HUES48 (cell line): ENCODE measurements around the gene CSDE1.

ENCODE experiments used
- H3K27ac ChIP-seq: one replicate; pipeline ENCODE4 v1.7.0; 2013; ENCODE audit warnings: low read depth, low read length, inconsistent platforms
- H3K27me3 ChIP-seq: 2 replicates; pipeline ENCODE4 v1.6.1; 2013; ENCODE audit warnings: mild to moderate bottlenecking, low read length; ENCODE audit not compliant: control insufficient read depth, insufficient read depth
- H3K36me3 ChIP-seq: 2 replicates; pipeline ENCODE4 v1.6.1; 2013; ENCODE audit warnings: low read length; ENCODE audit not compliant: control insufficient read depth, insufficient read depth
- H3K4me1 ChIP-seq: 2 replicates; pipeline ENCODE4 v1.6.1; 2013; ENCODE audit warnings: mild to moderate bottlenecking, low read length; ENCODE audit not compliant: control insufficient read depth, insufficient read depth
- H3K4me3 ChIP-seq: 2 replicates; pipeline ENCODE4 v1.5.1; 2013; ENCODE audit warnings: mild to moderate bottlenecking, low read depth, low read length
- H3K9ac ChIP-seq: 2 replicates; pipeline ENCODE4 v1.6.1; 2013; ENCODE audit warnings: mild to moderate bottlenecking, low read depth, low read length, moderate library complexity
- H3K9me3 ChIP-seq: 2 replicates; pipeline ENCODE4 v1.6.1; 2013; ENCODE audit warnings: low read length; ENCODE audit not compliant: control insufficient read depth, insufficient read depth

CSDE1 gene

GRCh38 chr1:114746450-114747121, 11.2 kb downstream of the CSDE1 start:
- Histone ChIP-seq H3K36me3 (peaks cover 94% of the 10 kb centered on the region), H3K4me3 (no peak overlapping the region), H3K27me3 (no peaks in the 10 kb centered on the region), H3K27ac (no peak overlapping the region), H3K9me3 (no peaks in the 10 kb centered on the region), H3K4me1 (peaks cover 4% of the 10 kb centered on the region), H3K9ac (no peak overlapping the region)

- Histone ChIP-seq H3K4me1 (no peaks in the 10 kb centered on the region), H3K9me3 (no peaks in the 10 kb centered on the region), H3K9ac (no peak overlapping the region), H3K36me3 (peaks cover 99% of the 10 kb centered on the region), H3K27ac (no peak overlapping the region), H3K27me3 (no peaks in the 10 kb centered on the region), H3K4me3 (no peak overlapping the region)
Measured at GRCh38 chr1:114745291-114745690, 12.5 kb downstream of the CSDE1 start.

GRCh38 chr1:114741963-114742746, 15.6 kb downstream of the CSDE1 start:
- no peak overlapping the region for H3K27ac ChIP-seq
- H3K4me1 ChIP-seq, result no peaks in the 10 kb centered on the region
- peaks cover 98% of the 10 kb centered on the region for H3K36me3 ChIP-seq
- H3K9me3 ChIP-seq, result no peaks in the 10 kb centered on the region
- H3K4me3 ChIP-seq, result no peak overlapping the region
- no peaks in the 10 kb centered on the region for H3K27me3 ChIP-seq
- H3K9ac ChIP-seq, result no peak overlapping the region

- Histone ChIP-seq H3K4me1 (no peaks in the 10 kb centered on the region), H3K9me3 (no peaks in the 10 kb centered on the region), H3K27me3 (no peaks in the 10 kb centered on the region), H3K27ac (no peak overlapping the region), H3K36me3 (peaks cover 98% of the 10 kb centered on the region), H3K4me3 (no peak overlapping the region), H3K9ac (no peak overlapping the region)
Measured at GRCh38 chr1:114740331-114740730, 17.5 kb downstream of the CSDE1 start.

GRCh38 chr1:114737314-114737849, 20.4 kb downstream of the CSDE1 start:
- H3K9me3 ChIP-seq, result no peaks in the 10 kb centered on the region
- H3K27me3 ChIP-seq, result no peaks in the 10 kb centered on the region
- no peak overlapping the region for H3K4me3 ChIP-seq
- no peaks in the 10 kb centered on the region for H3K4me1 ChIP-seq
- H3K36me3 ChIP-seq, result peaks cover 98% of the 10 kb centered on the region
- H3K27ac ChIP-seq, result no peak overlapping the region
- H3K9ac ChIP-seq, result no peak overlapping the region

DNA sequence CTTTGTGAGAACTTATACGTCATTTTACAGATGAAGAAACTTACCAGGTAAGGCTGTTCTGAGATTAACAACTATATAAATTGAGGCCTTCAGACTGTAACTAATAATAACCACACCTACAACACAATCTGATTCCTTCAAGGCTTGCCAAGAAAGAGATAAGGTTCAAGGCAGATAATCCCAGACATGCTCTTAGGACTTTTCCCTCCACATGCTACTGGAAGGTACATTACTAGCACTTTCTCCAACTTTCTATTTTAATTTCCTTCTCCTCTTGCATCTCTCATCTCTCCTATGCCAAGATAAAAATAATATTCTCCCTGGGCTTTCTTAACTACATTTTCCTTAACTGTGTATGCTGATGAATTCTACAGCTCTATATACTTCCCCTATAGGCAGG, 22.3 kb downstream of the CSDE1 start:
- Histone ChIP-seq H3K4me1 (no peaks in the 10 kb centered on the region), H3K9me3 (no peaks in the 10 kb centered on the region), H3K27me3 (no peaks in the 10 kb centered on the region), H3K9ac (no peak overlapping the region), H3K36me3 (peaks cover 99% of the 10 kb centered on the region), H3K4me3 (no peak overlapping the region), H3K27ac (no peak overlapping the region)

DNA sequence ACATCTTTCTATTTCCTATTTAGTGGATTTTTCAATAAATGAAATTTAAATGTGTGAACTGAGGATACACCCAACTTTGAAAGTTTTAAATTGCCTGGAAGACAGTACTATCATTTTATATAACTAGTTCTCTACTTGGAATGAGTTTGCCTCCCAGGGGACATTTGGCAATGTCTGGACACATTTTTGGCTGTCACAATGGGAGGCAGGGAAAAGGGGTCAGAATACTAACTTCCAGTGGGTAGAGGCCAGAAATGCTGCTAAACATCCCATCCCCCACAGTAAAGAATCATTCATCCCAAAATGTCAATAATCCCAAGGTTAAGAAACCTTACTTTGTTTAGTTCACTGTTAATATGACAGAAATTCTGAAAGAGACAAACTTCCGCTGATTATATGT, 28.0 kb downstream of the CSDE1 start:
- no peaks in the 10 kb centered on the region for H3K4me1 ChIP-seq
- peaks cover 99% of the 10 kb centered on the region for H3K36me3 ChIP-seq

DNA sequence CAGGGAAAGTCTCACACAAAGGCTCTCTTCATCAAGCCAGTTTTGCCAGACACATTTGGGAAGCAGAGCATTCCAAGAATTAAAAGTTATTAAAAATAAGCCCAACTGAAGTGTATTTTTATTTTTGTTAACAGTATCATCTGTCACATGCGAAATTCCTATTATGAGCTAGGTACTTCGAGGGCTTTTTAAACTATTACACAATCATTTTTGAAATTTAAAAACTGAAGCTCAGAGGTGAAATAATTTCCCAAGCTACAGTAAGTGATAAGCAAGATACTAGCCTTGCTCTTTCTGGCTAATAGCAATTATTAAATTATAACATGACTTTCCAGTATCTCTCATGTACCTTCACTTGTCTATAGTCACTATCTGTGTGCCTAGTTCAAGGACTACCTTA, 29.2 kb downstream of the CSDE1 start:
- Histone ChIP-seq H3K9me3 (no peaks in the 10 kb centered on the region), H3K27me3 (no peaks in the 10 kb centered on the region), H3K27ac (no peak overlapping the region), H3K9ac (no peak overlapping the region), H3K4me3 (no peak overlapping the region), H3K36me3 (peaks cover 99% of the 10 kb centered on the region), H3K4me1 (no peaks in the 10 kb centered on the region)

More for the DNA sequence above, 28.0 kb downstream of the CSDE1 start:
- no peak overlapping the region for H3K27ac ChIP-seq
- H3K27me3 ChIP-seq, result no peaks in the 10 kb centered on the region
- no peak overlapping the region for H3K9ac ChIP-seq
- no peak overlapping the region for H3K4me3 ChIP-seq
- H3K9me3 ChIP-seq, result no peaks in the 10 kb centered on the region

DNA sequence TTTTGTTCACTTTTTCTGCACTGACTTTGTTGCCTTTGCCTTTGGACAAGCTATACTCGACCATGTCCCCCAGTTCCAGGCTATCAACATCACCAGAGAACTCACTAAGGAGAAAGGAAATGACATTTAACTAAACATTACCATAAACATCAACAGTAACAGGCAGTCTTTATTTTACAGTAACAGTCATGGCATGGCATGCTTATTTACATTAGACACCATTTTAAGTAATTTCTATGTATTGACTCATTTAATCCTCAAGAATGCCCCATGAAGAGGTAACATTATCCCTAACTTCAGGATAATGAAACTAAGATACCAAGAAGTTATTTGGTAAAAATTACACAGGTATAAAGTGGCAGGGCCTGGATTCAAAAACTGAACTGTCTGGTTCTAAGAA, 32.6 kb downstream of the CSDE1 start:
- Histone ChIP-seq H3K27ac (no peak overlapping the region), H3K4me3 (no peak overlapping the region), H3K9me3 (no peaks in the 10 kb centered on the region), H3K27me3 (no peaks in the 10 kb centered on the region), H3K4me1 (no peaks in the 10 kb centered on the region), H3K36me3 (peaks cover 99% of the 10 kb centered on the region), H3K9ac (no peak overlapping the region)

DNA sequence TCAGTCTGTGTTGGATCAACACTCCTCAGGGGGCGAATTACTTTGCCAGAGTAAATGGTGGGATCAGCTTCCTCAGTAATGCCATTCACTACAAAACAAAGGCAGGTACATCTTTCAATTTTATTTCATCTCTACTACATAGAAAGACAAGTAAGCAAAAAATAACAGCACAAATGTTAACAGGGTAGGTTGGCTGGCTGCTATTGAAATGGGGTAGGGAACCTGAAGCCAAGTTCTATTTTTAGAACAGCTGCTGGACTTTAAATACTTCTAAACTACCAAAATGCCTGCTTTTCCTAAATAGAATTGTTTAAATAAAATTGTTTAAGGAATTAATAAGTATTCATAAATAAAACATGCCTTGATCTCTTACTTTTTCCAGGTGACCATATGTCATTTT, 33.9 kb downstream of the CSDE1 start:
- peaks cover 100% of the 10 kb centered on the region for H3K36me3 ChIP-seq
- H3K27me3 ChIP-seq, result no peaks in the 10 kb centered on the region
- H3K4me1 ChIP-seq, result no peaks in the 10 kb centered on the region
- no peak overlapping the region for H3K9ac ChIP-seq
- H3K27ac ChIP-seq, result no peak overlapping the region
- no peak overlapping the region for H3K4me3 ChIP-seq
- H3K9me3 ChIP-seq, result no peaks in the 10 kb centered on the region

DNA sequence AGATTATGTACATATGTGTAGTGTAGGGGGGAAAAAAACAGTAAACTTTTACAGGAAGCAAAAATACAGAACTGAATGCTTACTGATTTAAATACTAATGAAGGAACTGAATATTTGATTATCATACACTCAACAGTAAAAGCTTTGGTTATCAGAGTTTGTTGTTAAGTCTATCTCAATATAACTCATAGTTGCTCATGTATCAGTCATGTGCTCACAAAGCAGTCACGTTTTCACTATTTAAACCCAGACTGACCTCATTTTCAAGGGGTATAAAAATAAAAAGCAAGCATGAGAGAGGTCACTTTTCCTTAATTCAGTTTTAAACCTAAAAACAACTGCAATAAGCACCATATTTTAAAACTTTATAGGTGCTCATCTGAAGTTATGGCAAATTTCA, 34.3 kb downstream of the CSDE1 start:
- Histone ChIP-seq H3K27ac (no peak overlapping the region), H3K36me3 (peaks cover 100% of the 10 kb centered on the region)

More for the DNA sequence above, 34.3 kb downstream of the CSDE1 start:
- Histone ChIP-seq H3K4me3 (no peak overlapping the region), H3K9me3 (no peaks in the 10 kb centered on the region), H3K27me3 (no peaks in the 10 kb centered on the region), H3K9ac (no peak overlapping the region), H3K4me1 (no peaks in the 10 kb centered on the region)
